Mesothelial cell of epicardium (in vitro differentiated cells): ENCODE data around the gene GPR18. TPM values are rescaled to one million over a fixed set of nuclear protein-coding genes. Genes with fewer than 3 reads are reported as not detected.
"Not testable (repeated sequence)": the region's sequence is repeated elsewhere in the genome, so short reads cannot be mapped to it uniquely, and the experiment has no call there.

Experiments
- DNase-seq, 2 experiments: peaks; one replicate each; pipeline ENCODE4 v3.0.0; 2021; ENCODE audit warnings: low spot score in 2 of 2; ENCODE audit not compliant: unreplicated experiment in 2 of 2
- H3K27ac Mint-ChIP-seq: 2 replicates; pipeline ENCODE4 v1.8.0; 2021; ENCODE audit warnings: mixed read lengths
- H3K27me3 Mint-ChIP-seq: 2 replicates; pipeline ENCODE4 v1.8.0; 2021; ENCODE audit warnings: low read depth, mixed read lengths
- H3K36me3 Mint-ChIP-seq: 2 replicates; pipeline ENCODE4 v1.8.0; 2021; ENCODE audit warnings: mixed read lengths
- H3K4me1 Mint-ChIP-seq: 2 replicates; pipeline ENCODE4 v1.8.0; 2021; ENCODE audit warnings: mixed read lengths
- H3K4me3 Mint-ChIP-seq: 2 replicates; pipeline ENCODE4 v1.8.0; 2021; ENCODE audit warnings: mild to moderate bottlenecking, moderate library complexity, mixed read lengths
- H3K9me3 Mint-ChIP-seq: 2 replicates; pipeline ENCODE4 v1.8.0; 2021; ENCODE audit warnings: mixed read lengths
- total RNA-seq: library from RNA; stranded (reverse); gene quantifications from 3 replicates; pipeline ENCODE4 v1.2.1, GENCODE V29; 2021
- TF ChIP-seq, protein P1 (sequence below): fragments of 200-600 bp; sonication (generic); IDR thresholded peaks from one replicate; pipeline ENCODE4 v1.5.0; 2021; ENCODE audit warnings: antibody characterized with exemption; ENCODE audit not compliant: unreplicated experiment

The GPR18 gene
- total RNA-seq, 1 donor from 2014 or later, result not detected

DNA sequence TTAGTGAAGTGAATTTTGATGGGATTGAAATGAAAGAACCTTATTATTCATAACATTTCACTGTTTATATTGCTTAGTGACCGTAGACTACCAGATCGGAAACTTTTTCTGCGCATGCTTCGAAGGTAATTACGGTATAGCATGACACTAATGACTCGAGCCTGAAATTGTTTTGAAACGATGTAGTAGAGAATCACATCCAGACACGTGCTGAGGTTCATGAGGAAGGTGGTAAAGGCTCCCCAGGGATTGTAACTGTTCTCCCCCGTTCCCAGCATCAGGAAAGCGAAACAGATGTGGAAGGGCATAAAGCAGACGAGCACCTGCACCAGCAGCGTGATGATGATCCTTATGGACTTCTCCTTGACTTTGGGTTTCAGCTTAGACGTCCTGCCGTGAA, 3.3 kb downstream of the GPR18 start:
- Mint-ChIP-seq H3K36me3 (peaks cover 13% of the 10 kb centered on the region), H3K27ac (no peak overlapping the region), H3K9me3 (no peaks in the 10 kb centered on the region), H3K4me3 (no peak overlapping the region), H3K4me1 (no peaks in the 10 kb centered on the region), H3K27me3 (no peaks in the 10 kb centered on the region)
- TF ChIP-seq, protein P1, sequence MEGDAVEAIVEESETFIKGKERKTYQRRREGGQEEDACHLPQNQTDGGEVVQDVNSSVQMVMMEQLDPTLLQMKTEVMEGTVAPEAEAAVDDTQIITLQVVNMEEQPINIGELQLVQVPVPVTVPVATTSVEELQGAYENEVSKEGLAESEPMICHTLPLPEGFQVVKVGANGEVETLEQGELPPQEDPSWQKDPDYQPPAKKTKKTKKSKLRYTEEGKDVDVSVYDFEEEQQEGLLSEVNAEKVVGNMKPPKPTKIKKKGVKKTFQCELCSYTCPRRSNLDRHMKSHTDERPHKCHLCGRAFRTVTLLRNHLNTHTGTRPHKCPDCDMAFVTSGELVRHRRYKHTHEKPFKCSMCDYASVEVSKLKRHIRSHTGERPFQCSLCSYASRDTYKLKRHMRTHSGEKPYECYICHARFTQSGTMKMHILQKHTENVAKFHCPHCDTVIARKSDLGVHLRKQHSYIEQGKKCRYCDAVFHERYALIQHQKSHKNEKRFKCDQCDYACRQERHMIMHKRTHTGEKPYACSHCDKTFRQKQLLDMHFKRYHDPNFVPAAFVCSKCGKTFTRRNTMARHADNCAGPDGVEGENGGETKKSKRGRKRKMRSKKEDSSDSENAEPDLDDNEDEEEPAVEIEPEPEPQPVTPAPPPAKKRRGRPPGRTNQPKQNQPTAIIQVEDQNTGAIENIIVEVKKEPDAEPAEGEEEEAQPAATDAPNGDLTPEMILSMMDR, result no peak
- no peak for DNase-seq

DNA sequence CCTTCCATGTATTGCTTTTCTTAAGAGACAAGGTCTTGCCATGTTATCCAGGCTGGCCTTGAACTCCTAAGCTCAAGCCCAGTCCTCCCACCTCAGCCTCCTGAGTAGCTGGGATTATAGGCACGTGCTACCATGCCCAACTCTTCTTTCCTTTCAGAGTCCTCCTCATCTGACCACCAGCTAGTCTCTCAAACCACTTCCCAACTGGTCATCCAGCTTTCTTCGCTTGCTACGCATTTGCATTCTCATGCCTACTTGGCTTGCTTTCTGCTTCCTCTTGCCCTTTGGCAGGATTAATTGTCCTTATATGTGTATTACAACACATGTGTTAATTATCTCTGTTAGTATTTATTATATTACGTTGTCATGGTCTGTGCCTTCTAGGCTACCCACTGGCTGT, 6.3 kb downstream of the GPR18 start:
- H3K4me1 Mint-ChIP-seq, result no peaks in the 10 kb centered on the region
- DNase-seq, result no peak
- H3K9me3 Mint-ChIP-seq, result peaks cover 6% of the 10 kb centered on the region
- TF ChIP-seq, protein P1, result no peak
- no peak overlapping the region for H3K27ac Mint-ChIP-seq
- H3K4me3 Mint-ChIP-seq, result no peak overlapping the region
- peaks cover 31% of the 10 kb centered on the region for H3K36me3 Mint-ChIP-seq
- no peaks in the 10 kb centered on the region for H3K27me3 Mint-ChIP-seq

DNA sequence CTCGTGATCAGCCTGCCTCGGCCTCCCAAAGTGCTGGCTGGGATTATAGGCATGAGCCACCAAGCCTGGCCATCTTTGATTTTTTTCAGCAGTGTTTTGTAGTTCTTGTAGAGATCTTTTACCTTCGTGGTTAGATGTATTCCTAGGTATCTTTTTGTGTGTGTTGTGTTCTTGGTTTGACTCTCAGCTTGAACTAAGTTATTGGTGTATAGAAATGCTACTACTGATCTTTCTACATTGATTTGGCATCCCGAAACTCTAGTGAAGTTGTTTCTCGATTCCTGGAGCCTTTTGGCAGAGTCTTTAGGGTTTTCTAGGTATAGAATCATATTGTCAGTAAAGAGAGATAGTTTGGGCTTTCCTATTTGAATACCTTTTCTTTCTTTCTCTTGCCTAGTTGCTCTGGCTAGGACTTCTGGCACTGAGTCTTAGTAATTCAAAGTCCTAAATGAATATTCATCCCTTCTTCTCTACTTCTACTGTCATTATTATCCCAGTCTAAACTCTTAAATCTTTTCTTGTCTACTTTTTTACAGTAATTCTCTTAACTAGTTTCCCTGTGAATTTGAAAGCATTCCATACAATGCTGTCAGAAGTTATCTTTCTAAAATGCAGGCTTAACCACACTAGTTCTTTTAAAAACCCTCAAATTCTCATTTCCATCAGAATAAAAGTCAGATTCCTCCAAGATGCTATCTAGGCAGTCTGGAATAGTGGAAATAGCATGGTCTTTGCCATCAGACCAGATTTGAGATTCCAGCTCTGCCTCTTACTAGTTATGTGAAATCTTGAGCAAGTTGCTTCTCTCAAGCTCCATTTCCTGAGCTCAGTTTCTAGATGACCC, 7.0 kb downstream of the GPR18 start:
- H3K27ac Mint-ChIP-seq, result no peak overlapping the region
- TF ChIP-seq, protein P1, result no peak
- H3K4me3 Mint-ChIP-seq, result no peak overlapping the region
- H3K27me3 Mint-ChIP-seq, result no peaks in the 10 kb centered on the region
- no peak for DNase-seq
- peaks cover 34% of the 10 kb centered on the region for H3K36me3 Mint-ChIP-seq
- H3K4me1 Mint-ChIP-seq, result no peaks in the 10 kb centered on the region
- peaks cover 6% of the 10 kb centered on the region for H3K9me3 Mint-ChIP-seq

DNA sequence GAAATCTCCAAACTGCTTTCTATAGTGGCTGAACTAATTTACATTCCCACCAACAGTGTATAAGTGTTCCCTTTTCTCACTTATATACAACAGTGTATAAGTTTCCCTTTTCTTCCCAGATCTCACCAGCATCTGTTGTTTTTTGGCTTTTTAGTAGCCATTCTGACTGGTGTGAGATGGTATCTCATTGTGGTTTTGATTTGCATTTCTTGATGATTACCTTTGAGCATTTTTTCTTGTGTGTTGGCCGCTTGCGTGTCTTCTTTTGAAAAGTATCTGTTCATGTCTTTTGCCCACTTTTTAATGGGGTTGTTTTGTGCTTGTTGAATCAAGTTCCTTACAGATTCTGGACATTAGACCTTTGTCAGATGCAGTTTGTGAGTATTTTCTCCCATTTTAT, 8.6 kb downstream of the GPR18 start:
- not testable (repeated sequence) for H3K27me3 Mint-ChIP-seq, H3K27ac Mint-ChIP-seq

DNA sequence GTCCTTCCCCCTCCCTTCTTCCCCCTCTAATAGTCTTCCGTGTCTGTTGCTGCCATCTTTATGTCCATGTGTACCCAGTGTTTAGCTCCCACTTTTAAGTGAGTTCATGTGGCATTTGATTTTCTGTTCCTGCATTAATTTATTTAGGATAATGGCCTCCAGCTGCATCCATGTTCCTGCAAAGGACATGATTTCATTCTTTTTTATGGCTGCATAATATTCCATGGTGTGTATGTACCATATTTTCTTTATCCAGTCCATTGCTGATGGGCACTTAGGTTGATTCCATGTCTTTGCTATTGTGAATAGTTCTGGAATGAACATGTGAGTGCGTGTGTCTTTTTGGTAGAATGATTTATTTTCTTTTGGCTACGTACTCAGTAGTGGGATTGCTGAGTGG, 9.0 kb downstream of the GPR18 start:
- not testable (repeated sequence) for H3K27ac Mint-ChIP-seq, H3K4me1 Mint-ChIP-seq, H3K4me3 Mint-ChIP-seq, H3K27me3 Mint-ChIP-seq, H3K9me3 Mint-ChIP-seq, DNase-seq
- peaks cover 28% of the 10 kb centered on the region for H3K36me3 Mint-ChIP-seq

More for the DNA sequence above, 8.6 kb downstream of the GPR18 start:
- not testable (repeated sequence) for H3K4me3 Mint-ChIP-seq, H3K4me1 Mint-ChIP-seq, H3K9me3 Mint-ChIP-seq, DNase-seq
- H3K36me3 Mint-ChIP-seq, result peaks cover 26% of the 10 kb centered on the region

DNA sequence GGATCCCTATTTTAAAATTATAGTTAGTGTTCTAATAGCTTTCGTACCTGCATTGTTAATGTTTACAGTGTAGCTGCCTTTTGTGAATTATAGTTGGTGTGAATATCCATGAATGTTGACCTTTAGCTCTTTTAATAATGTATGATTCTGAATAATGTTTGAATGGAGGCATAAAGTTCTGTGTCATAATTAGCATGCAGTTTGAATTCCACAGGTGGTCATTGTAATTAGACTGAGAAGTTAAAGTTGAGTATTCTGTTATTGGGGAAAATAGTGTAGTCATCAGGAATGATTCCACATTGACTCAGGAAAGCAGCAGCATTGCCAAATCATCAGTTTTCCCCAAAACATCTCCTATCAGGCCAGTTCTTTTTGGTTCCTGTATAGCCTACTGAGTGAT, 12.1 kb downstream of the GPR18 start:
- Mint-ChIP-seq H3K4me1 (no peaks in the 10 kb centered on the region), H3K4me3 (no peak overlapping the region), H3K36me3 (peaks cover 40% of the 10 kb centered on the region), H3K27me3 (no peaks in the 10 kb centered on the region), H3K9me3 (peaks cover 11% of the 10 kb centered on the region), H3K27ac (no peak overlapping the region)
- no peak for DNase-seq
- TF ChIP-seq, protein P1, result no peak
